GM19438 (cell line): ENCODE measurements around the gene SMKR1.
"Not testable (repeated sequence)": the region's sequence is repeated elsewhere in the genome, so short reads cannot be mapped to it uniquely, and the experiment has no call there.

Experiments
- ATAC-seq: cut with Tn5 transposase; IDR thresholded peaks from one replicate; pipeline ENCODE4 v1.9.1; 2021; ENCODE audit warnings: low read depth; ENCODE audit not compliant: unreplicated experiment

The SMKR1 gene

GRCh38 chr7:129481376-129481775 lies 21.0 kb upstream of the SMKR1 start:
- ATAC-seq: not testable (repeated sequence)

- no peak for ATAC-seq
Observed at GRCh38 chr7:129482781-129483180, 19.6 kb upstream of the SMKR1 start.

GRCh38 chr7:129489491-129489890 lies 12.8 kb upstream of the SMKR1 start:
- ATAC-seq: no peak

- ATAC-seq: no peak
Observed at GRCh38 chr7:129492391-129492790, 9.9 kb upstream of the SMKR1 start.

- ATAC-seq: no peak
Observed at GRCh38 chr7:129493555-129493954, 8.8 kb upstream of the SMKR1 start.

GRCh38 chr7:129494041-129494440 lies 8.3 kb upstream of the SMKR1 start:
- peak; percentile 58 for ATAC-seq

- ATAC-seq: no peak
Observed at GRCh38 chr7:129495987-129496386, 6.3 kb upstream of the SMKR1 start.

GRCh38 chr7:129496653-129497052 lies 5.7 kb upstream of the SMKR1 start:
- ATAC-seq: no peak

GRCh38 chr7:129497156-129497555 lies 5.2 kb upstream of the SMKR1 start:
- ATAC-seq: no peak

- ATAC-seq: no peak
Observed at GRCh38 chr7:129498021-129498420, 4.3 kb upstream of the SMKR1 start.

GRCh38 chr7:129499999-129500398 lies 2.3 kb upstream of the SMKR1 start:
- ATAC-seq: peak; percentile 33

GRCh38 chr7:129502708-129503685 lies 666 bp downstream of the SMKR1 start:
- ATAC-seq: peak; percentile 12

GRCh38 chr7:129503725-129504124 lies 1.4 kb downstream of the SMKR1 start:
- no peak for ATAC-seq

GRCh38 chr7:129512192-129512591 lies 9.9 kb downstream of the SMKR1 start:
- no peak for ATAC-seq

GRCh38 chr7:129513546-129513945 lies 11.2 kb downstream of the SMKR1 start:
- ATAC-seq: no peak

- ATAC-seq: no peak
Observed at GRCh38 chr7:129514683-129515082, 12.4 kb downstream of the SMKR1 start.

- ATAC-seq: no peak
Observed at GRCh38 chr7:129515381-129515780, 13.1 kb downstream of the SMKR1 start.

GRCh38 chr7:129517931-129518330 lies 15.6 kb downstream of the SMKR1 start:
- no peak for ATAC-seq

GRCh38 chr7:129519464-129519863 lies 17.1 kb downstream of the SMKR1 start:
- ATAC-seq: no peak

GRCh38 chr7:129522088-129522970 lies 20.0 kb downstream of the SMKR1 start:
- ATAC-seq: no peak

- no peak for ATAC-seq
Observed at GRCh38 chr7:129522971-129523340, 20.6 kb downstream of the SMKR1 start.
